DMS53 (cell line): ENCODE measurements around the gene SHANK3.
"Not testable (repeated sequence)": the region's sequence is repeated elsewhere in the genome, so short reads cannot be mapped to it uniquely, and the experiment has no call there.

ENCODE experiments used
- DNase-seq: peaks from one replicate; lab custom pipeline; 2025; lab: John Stamatoyannopoulos, UW

SHANK3 gene

DNA sequence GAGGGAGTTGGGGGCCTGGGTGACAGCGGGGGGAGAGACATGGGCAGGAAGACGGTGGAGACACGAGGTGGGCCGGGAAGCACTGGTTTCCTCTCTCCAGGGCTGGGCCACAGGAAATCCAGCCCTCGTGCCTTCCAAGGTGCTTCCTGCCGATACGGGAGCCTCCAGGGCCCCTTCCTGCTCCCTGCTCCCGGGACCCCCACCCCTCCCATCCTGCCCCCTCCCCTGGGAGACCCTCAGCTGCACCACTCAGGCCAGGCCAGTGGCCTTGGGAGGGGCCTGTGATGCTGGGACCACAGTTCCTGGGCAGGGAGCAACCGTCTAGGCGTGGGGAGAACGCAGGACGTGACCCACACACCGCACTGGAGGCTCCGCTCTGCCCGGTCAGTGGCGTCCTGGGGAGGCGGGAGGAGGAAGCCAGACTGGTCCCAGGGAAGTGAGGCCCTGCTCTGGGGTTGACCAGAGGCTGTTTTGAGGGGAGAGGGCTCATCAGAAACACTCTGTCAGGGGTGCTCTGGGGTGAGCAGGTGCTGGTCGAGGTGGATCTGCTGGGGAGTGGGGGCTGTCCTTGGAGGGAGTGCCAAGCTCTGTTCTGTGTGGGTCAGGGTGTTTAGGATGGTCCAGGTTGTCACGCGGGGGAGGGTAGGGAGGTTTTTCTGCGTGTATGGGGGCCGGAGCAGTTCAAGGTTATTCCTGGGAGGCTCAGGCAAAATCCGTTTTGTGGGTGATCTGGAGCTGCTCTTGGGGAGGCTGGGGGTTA lies at the start of gene SHANK3:
TSS of gene SHANK3 (plus strand) at position 353 of the 760 bp plus-strand sequence.
- DNase-seq: no peak

DNA sequence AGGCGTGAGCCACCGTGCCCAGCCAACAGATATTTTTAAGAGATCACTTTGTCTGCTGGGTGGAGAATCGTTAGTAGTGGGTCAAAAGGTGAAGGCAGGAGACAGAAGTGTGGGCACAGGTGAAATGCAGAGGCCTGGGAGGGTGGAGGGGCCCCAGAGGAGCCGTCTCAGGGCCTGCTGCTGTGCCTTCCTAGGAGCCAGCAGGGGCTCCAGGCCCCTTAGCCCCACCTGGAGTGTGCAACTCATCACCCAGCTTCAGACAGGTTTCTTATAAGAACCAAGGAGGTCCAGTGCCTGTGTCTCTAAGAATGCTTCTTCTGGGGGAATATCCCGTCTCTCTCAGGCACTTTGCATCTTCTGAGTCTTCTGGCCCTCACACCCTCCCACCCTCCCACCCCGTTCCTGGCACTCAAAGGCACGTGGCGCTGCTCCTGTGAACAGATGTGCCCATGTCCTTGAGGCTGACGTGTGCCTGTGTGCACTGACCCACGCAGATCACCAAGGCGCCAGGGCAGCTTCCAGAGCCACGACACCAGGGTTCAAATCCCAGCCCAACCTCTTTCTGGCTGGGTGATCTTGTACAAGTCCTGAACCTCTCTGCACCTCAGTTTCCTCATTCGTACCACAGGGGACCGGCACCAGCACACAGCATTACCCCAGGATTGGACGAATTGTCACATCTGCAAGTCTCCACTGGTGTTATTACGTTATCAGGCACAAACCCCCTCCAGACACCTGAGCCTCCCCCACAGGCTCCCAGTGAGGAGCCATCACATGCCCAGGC lies 48.1 kb upstream of the SHANK3 start:
- DNase-seq: no peak

DNA sequence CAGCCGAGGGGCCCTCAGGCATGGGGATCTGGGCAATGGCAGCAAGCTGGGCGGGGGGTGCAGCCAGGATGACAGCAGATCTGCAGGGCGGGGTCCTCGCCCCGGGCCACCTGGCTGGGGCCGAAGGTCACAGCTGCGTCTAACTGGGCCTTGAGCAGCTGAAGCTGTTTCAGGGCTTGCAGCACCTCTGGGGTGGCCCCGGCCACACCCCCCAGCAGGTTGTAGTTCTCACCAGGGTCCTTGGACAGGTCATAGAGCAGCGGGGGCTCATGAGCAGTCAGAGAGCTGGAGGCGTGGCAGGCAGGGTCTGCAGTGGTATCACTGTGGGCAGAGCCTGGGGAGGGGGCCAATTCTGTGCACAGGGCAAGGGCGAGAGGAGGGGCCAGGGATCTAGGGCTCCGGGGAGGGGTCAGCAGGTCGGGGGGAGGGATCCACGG lies 47.5 kb upstream of the SHANK3 start:
- DNase-seq: no peak

DNA sequence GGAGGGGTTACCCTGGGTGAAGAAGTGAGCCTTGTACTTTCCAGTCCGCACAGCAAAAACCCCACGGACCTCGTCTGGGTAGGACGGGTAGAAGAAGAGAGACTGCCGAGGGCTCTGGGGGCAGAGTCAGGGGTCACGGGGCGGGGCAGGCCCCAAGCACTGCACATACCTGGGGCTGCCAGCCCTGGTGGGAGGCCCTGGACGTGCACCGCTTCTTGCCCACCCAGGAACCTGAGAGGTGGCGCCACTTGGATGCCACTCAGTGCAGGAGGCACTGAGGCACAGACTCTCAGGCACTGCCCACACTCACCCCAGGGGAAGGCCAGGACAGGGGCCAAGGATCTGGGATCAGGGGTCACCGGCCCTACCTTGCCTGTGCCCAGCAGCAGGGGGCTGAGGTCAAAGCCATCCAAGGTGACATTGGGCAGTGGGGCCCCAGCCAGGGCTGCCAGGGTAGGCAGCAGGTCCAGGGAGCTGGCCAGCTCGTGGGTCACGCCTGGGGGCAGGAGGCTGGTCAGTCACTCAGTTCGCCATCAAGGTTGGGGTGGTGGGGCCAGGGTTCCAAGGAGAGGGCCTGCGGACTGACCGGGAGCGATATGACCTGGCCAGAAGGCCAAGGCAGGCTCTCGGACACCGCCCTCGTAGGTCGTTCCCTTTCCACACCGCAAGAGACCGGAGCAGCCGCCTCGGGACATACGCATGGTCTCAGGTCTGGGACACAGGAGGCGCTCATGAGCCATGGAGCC lies 46.9 kb upstream of the SHANK3 start:
- DNase-seq: no peak

DNA sequence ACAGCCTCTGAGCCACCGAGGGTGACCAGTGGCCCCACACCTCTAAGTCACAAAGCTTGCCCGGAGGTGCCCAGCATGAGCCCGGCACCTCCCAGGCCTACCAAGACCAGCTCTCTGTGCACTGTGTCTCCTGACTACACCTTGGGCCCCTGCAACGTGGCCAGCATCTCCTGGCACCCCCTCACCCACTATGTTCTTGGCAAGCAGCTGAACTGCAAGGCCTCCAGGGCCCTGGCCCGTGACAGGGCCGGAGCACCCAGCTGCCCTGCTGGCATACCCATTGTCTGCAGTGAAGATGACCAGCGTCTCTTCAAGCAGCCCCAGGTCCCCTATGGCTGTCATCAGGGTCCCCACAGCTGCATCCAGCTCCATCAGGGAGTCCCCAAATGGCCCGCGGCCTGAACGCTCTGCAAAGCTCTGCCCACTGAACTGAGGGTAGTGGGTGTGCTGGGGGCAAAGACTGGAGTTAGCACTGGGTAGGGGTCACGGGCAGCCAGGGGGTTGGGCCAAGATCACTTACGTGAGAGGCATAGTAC lies 46.2 kb upstream of the SHANK3 start:
- no peak for DNase-seq

DNA sequence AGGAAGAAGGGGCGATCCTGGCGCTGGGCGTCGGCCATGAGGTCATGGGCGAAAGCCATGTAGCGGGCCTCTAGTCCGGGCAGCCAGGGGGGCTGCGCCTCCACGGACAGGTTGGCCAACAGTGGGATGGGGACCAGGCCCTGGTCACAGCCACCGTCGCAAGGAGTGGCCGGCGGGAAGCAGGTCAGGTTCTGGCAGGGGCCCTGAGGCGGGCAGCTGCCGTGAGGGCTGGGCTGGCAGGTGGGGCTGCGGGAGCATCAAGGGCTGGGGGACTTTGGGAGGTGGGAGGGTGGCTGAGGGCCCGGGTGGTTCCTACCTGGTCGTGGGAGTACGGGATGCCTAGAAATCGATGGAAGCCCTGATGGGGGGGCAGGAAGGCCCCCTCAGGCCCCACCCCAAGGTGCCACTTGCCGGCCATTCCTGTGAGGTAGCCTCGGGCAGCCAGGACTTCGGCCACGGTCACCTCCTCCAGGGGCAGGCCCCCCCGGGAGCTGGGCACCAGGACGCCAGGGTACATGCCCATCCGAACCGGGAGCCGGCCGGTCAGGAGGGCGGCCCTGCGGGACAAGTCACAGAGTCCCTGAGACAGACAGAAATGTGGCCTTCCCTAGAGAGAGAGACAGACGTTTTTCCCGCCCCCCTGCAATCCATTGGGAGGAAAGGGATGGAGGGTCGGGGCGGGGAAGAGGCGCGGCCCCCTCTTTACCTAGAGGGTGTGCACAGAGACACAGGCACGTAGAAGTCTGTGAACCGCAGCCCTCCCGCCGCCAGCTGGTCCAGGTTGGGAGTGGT lies 45.6 kb upstream of the SHANK3 start:
- DNase-seq: no peak

DNA sequence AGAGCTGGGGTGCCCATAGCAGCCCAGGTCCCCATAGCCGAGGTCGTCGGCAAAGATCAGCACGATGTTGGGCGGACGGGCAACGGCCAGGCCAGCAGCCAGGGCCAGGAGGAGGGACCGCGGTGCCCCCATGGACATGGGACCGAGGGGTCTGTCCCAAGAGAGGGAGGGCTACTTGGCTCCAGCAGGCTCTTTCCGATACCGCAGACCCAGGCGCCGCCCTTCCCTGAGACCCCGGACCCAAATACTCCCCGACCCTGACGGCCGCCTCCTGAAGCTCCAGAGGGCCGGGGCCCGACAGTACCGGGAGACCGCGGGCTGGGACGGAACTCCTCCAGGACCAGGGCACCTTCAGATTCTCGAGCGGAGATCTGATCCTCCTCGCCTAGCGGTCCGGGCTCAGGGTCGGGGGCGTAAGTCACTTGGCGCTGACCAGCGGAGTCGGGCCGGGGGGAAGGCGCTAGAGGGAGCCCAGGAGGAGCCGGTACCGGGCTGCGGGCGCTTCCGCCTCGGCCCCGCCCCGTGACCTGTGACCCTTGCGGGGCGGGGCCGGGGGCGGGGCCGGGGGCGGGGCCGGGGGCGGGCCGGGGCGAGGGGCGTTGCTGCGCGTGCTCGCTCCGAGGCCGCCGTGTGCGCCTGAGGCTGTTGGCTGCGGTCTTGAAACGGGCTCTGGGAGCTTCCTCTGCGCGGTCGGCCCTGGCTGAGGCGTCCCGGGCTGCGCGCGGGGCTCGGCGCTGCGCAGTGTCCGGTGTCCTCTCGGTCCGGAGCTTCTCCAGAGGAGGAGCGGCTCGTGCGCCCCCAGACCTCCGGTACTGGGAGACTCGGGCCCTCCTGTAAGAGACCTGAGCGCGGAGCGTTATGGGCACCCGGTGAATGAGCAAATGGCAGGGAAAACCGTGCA lies 44.7 kb upstream of the SHANK3 start, which contains the start of gene ARSA:
TSS of gene ARSA (minus strand) at position 511 of the 901 bp plus-strand sequence. CDS start at position 138, 373 bp downstream.
- DNase-seq: peak; percentile 90

DNA sequence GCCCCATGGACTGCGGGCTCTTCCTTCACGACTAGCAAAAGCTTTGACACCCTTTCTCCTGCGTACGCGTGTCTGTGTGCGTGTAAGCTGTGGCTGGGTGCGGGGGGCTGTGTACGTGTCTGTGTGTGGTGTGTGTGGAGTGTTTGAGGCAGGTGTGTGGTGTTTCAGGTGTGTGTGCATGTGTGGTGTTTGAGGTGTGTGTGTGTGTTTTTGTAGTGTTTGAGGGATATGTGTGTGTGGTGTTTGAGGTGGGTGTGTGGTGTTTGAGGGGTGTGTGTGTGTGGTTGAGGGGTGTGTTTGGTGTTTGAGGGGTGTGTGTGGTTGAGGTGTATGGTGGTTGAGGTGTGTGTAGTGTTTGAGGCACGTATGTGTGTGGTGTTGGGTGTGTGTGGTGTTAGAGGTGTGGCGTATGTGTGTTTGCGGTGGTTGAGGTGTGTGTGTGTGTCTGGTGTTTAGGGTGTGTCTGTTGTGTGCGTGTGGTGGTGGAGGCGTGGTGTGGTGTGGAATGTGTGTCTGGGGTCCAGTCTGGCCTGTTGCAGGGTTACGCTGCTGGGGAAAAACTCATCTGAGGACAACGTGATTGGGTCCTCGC lies 44.0 kb upstream of the SHANK3 start:
- no peak for DNase-seq

DNA sequence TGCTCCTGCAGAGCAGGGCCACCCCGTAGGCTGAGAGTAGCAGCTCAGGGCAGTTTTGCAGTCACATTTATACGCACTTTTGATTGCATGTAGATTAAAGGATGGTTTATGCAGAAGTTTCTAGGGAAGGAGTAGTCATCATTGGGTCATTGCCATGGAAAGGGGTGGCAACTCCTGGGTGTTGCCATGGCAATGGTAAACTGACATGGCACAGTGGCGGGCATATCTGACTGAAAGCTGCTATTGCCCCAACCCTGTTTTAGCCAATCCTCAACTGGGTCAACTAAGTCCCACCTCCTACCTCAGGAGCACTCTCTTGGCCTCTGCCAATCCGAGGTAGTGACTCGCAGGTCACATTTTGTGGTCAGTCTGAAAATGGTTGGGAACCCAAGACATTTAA lies 42.2 kb upstream of the SHANK3 start:
- no peak for DNase-seq

DNA sequence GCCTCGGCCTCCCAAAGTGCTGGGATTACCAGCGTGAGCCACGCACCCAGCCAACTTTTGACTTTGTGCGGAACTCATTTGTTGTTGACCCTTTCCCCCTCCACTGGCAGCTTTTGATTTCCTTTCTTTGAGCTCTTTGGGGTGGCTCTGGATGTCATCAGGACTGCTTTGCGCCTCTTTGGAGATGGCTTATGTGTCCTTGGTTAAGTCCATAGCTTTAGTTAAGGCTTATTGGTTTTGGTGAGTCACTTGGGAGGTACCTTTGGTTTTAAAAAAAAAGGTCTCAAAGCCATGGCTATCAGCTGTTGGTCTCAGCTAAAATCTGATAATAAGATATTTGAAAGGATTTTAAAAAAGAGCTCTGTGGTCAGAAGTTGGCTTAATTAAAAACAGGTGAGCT lies 39.5 kb upstream of the SHANK3 start:
- DNase-seq: no peak

DNA sequence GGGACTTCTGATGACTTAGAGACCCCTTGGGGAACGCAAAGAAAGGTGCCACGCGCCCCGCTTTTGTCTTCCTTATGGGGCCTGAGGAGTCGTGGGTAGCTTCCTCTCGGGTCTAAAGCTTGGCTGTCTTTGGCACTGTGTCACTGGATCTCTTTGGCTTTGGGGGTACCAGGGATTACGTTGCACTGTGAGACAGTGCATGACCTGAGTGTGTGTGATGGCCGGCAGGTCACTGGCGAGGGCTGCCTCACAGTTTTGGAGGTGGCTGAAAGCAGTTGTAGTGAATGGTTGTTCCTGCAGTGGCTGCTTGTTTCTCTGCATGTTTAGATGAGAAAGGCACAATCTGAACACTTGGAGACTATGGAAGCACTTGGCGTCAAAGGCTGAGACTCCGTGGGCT lies 38.9 kb upstream of the SHANK3 start:
- no peak for DNase-seq

DNA sequence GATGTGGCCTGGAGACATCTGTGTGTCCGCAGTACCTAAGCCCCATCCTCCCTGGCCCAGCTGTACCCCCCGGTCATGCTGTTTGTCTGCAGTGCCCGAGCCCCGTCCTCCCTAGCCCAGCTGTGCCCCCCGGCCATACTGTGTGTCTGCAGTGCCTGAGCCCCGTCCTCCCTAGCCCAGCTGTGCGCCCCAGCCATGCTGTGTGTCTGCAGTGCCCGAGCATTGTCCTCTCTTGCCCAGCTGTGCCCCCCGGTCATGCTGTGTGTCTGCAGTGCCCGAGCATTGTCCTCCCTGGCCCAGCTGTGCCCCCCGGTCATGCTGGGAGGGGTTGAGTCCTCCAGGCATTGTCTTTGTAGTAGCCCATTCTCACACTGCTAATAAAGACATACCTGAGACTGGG lies 37.0 kb upstream of the SHANK3 start:
- no peak for DNase-seq

DNA sequence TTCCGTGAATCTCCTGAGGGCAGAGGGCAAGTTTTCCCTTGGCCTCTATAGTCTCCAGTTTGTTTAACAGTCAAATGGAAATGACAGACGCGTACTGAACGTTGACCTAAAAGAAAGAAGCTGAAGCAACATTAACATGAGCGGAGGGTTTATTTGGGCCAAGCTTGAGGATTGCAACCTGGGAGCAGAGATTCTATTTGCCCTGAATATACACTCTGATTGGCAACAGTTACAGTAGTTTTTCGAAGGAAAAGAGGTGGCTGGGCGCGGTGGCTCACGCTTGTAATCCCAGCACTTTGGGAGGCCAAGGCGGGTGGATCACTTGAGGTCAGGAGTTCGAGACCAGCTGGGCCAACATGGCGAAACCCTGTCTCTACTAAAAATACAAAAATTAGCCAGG lies 32.3 kb upstream of the SHANK3 start:
- not testable (repeated sequence) for DNase-seq

DNA sequence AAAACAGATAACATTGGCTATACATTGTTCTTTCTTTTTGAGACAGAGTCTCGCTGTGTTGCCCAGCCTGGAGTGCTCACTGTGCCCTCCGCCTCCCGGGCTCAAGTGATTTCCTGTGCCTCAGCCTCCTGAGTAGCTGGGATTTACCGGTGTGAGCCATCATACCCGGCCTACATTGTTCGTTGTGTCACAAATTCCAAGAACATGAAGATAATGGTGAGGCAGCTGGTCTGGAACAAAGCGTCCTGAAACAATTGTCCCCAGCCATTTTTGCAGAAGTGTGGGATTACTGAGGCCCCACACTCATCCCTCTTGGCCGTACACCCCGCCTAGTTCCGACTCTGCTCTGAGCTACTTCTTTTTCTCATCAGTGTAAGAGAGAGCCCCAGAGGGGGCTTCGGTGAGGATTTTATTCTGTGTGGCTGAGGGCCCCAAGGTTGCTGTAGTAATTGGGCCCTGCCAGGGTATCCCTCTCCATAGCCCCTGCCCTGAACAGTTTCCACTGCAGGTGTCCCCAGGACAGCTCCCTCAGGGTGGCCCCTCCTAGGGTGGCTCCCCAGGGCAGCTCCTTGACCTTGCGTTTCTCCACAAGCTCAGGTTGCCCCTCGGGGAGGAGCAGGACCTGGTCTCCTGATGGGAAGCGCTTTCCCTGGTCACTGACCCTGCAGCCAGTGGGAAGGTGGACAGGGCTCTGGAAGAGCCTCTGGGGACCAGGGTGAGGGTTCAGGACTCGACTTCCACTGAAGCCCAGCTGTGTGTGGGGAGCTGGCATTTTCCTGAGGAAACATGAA lies 31.6 kb upstream of the SHANK3 start:
- no peak for DNase-seq

DNA sequence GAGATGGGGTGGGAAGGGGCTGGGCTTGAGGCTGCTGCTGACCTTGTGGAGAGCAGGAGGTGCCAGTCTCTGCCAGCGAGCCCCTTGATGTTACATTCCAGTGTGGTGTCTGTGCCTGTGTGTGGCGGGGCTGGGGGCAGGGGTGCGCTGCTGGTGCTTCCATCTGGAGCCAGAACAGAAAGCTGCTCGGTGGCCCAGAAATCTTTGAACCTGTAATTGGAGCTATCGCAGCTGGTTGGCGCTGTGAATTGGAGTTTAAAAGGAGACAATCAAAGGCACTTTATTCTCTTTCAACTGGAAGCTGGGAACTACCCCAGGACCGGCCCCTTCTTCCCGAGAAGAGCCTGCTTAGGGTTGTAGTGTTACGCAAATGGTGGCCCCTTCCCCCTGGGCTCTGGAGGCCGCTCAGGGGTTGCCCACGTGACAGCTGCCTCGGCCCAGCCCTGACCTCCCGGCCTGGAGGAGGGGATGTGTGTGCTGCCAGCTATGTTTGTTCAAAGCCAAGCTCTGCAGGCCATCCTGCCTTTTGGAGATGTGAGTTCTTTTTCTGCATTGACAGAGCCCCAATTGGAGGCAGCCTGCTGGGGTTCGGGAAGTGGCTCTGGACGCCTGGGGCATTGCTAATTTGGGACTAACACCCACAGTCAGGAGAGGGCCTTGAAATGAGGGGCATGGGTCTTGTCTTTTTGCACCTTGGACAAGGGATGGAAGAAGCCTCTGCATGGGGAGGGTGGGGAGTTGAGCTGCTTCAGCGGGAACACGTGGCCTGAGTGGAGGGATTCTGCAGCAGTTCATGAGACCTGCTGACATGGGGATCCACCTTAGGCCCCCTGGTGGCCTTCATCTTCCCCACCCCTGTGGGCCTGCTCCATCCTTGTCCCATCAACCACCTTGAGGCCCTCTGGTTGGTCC lies 30.7 kb upstream of the SHANK3 start:
- DNase-seq: no peak

DNA sequence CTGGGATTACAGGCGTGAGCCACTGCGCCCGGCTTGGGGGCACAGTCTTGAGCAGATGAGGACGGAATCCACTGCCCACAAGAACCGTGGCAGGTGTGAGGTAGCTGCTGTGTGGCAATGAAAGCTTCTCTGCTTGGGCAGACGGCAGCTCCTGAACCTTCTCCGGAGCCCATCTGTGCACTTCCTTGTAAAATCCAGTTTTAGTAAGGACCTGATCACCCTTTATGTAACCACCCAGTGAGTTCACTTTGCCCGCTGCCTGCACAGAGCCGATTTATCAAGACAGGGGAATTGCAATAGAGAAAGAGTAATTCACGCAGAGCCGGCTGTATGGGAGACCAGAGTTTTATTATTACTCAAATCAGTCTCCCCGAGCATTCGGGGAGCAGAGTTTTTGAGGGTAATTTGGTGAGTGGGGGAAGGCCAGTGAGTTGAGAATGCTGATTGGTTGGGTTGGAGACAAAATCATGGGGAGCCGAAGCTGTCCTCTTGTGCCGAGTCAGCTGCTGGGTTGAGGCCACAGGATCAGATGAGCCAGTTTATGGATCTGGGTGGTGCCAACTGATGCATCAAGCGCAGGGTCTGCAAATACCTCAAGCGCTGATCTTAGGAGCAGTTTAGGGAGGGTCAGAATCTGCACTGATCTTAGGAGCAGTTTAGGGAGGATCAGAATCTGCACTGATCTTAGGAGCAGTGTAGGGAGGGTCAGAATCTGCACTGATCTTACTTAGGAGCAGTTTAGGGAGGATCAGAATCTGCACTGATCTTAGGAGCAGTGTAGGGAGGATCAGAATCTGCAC lies 29.4 kb upstream of the SHANK3 start:
- not testable (repeated sequence) for DNase-seq

DNA sequence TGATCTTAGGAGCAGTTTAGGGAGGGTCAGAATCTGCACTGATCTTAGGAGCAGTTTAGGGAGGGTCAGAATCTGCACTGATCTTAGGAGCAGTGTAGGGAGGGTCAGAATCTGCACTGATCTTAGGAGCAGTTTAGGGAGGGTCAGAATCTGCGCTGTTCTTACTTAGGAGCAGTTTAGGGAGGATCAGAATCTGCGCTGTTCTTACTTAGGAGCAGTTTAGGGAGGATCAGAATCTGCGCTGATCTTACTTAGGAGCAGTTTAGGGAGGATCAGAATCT lies 28.9 kb upstream of the SHANK3 start:
- not testable (repeated sequence) for DNase-seq
